Panc1 (cell line): ENCODE results near the gene FRYL. TPM values are rescaled to one million over a fixed set of nuclear protein-coding genes. Genes with fewer than 3 reads are reported as not detected.

Source experiments
- ATAC-seq: fragments of 200-7000 bp; cut with Tn5 transposase; 2 replicates; pipeline ENCODE4 v1.9.1; 2020; ENCODE audit warnings: mild to moderate bottlenecking, moderate library complexity
- BruUV-seq: library from RNA; stranded (reverse); fragments of 400-500 nt; replicated peaks from 2 replicates; lab custom pipeline; 2021; lab: Mats Ljungman, UMichigan
- CTCF ChIA-PET: fragments of 300-600 bp; sonication (Branson Sonifier 250); formaldehyde crosslinking; loops from one replicate; lab custom pipeline; 2022; ENCODE audit warnings: antibody characterized with exemption; lab: Charles Lee
- POLR2A ChIA-PET: fragments of 300-600 bp; sonication (Branson Sonifier 250); formaldehyde crosslinking; loops from one replicate; lab custom pipeline; 2022; ENCODE audit warnings: antibody characterized with exemption; lab: Charles Lee
- DNase-seq: peaks from one replicate; pipeline ENCODE4 v3.0.0-alpha.2; 2010; ENCODE audit warnings: low read depth, low spot score
- H3K27ac ChIP-seq: 2 replicates; pipeline ENCODE4 v1.5.1; 2011; ENCODE audit warnings: mild to moderate bottlenecking, low read length, inconsistent platforms
- H3K27me3 ChIP-seq: fragments of 200-500 bp; sonication (Bioruptor generic); 2 replicates; pipeline ENCODE4 v1.6.0; 2014; ENCODE audit warnings: low read length, inconsistent platforms; ENCODE audit not compliant: control insufficient read depth, insufficient read depth
- H3K36me3 ChIP-seq: fragments of 200-500 bp; sonication (Bioruptor generic); 2 replicates; pipeline ENCODE4 v1.5.1; 2014; ENCODE audit warnings: inconsistent platforms, mild to moderate bottlenecking, low read length, moderate library complexity; ENCODE audit not compliant: control insufficient read depth, insufficient read depth
- H3K4me1 ChIP-seq: 2 replicates; pipeline ENCODE4 v1.5.1; 2011; ENCODE audit warnings: inconsistent platforms, mild to moderate bottlenecking, low read length, moderate library complexity; ENCODE audit not compliant: control insufficient read depth, insufficient read depth
- H3K4me3 ChIP-seq, 2 experiments: 2 replicates each; pipeline ENCODE4 v1.5.1; 2011 to 2012; ENCODE audit warnings: low read depth in 2 of 2, low read length in 2 of 2, mild to moderate bottlenecking in 2 of 2, inconsistent platforms in 1 of 2, moderate library complexity in 1 of 2
- H3K9me3 ChIP-seq: fragments of 200-500 bp; sonication (Bioruptor generic); 2 replicates; pipeline ENCODE4 v1.5.1; 2014; ENCODE audit warnings: low read depth, mild to moderate bottlenecking, inconsistent platforms, low read length, moderate library complexity; ENCODE audit not compliant: control insufficient read depth, insufficient read depth
- POLR2AphosphoS5 ChIP-seq: IDR thresholded peaks from 2 replicates; pipeline ENCODE4 v1.6.1; 2012; ENCODE audit warnings: mild to moderate bottlenecking, low read depth, low read length, moderate library complexity
- REST ChIP-seq, 2 experiments: IDR thresholded peaks; 2 replicates each; pipeline ENCODE4 v1.6.1; 2011 to 2012; ENCODE audit warnings: low read depth in 2 of 2, control low read depth in 1 of 2, low read length in 1 of 2, mild to moderate bottlenecking in 1 of 2, moderate library complexity in 1 of 2; ENCODE audit not compliant: insufficient read depth in 1 of 2
- SIN3A ChIP-seq: IDR thresholded peaks from 2 replicates; pipeline ENCODE4 v1.6.1; 2012; ENCODE audit warnings: low read depth, mild to moderate bottlenecking, low read length, moderate library complexity, borderline replicate concordance; ENCODE audit not compliant: insufficient read depth
- TCF7L2 ChIP-seq: IDR thresholded peaks from 2 replicates; pipeline ENCODE4 v1.6.1; 2011; ENCODE audit warnings: mild to moderate bottlenecking, low read depth, low read length, inconsistent platforms
- in situ Hi-C: cut with HindIII; loops from 2 replicates; pipeline ENCODE4 v1.10.0; 2016; ENCODE audit warnings: low sequenced_read_pairs, low pct_unique_long_range_greater_than_20kb
- intact Hi-C: fragments of 100-400 bp; cut with micrococcal nuclease; formaldehyde crosslinking; loops from one replicate; pipeline ENCODE4 v1.10.0; 2022; ENCODE audit not compliant: unreplicated experiment
- total RNA-seq: library from RNA; stranded (reverse); gene quantifications from one replicate; pipeline ENCODE4 v1.2.1, GENCODE V29; 2021; ENCODE audit not compliant: unreplicated experiment
- TF ChIP-seq, protein P1 (sequence below): fragments of 450-650 bp; IDR thresholded peaks from 2 replicates; pipeline ENCODE4 v1.5.1; 2017; ENCODE audit warnings: mild to moderate bottlenecking

The FRYL gene
- total RNA-seq, 1 experiment from 2014 or later, result 47.5 TPM

DNA sequence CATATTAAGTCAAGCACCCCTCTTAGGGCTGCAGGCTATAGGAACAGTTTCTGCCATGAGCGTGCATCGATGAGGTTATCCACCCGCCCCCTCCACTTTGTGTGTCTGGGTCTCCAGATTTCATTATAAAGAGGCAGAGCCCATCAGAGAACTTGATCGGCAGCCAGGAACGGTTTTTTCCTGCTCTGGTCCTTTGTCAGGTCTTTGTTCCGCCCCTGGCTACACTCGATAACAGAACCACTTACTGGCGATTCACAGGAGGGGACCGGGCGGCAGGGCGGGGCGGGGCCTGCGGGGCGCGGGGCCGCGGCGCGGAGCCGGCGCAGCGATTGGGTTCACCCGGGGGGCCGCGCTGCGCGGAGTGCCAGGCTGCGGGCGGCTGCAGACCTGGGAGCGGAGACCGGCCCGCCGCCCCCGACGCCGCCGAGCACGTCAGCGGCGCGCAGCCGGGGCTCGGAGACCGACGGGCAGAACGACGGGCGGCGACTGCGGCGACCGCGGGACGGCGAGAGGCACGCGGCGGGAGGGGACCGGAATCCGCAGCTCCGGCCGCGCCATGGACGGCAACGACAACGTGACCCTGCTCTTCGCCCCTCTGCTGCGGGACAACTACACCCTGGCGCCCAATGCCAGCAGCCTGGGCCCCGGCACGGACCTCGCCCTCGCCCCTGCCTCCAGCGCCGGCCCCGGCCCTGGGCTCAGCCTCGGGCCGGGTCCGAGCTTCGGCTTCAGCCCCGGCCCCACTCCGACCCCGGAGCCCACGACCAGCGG is 296.9 kb downstream of the FRYL start, which contains the start of gene SLC10A4:
Gene SLC10A4, plus strand, starts transcription at position 338 of the 771 bp plus-strand sequence. Its CDS starts 219 bp downstream, at position 557.
- H3K4me3 ChIP-seq, result peak within 1 kb of the TSS; percentile 31 to 35
- in situ Hi-C loops, result no loop called here
- no peaks in the 10 kb centered on the region for H3K4me1 ChIP-seq
- H3K27me3 ChIP-seq, result no peaks in the 10 kb centered on the region
- no peaks in the 10 kb centered on the region for H3K36me3 ChIP-seq
- intact Hi-C loops, result no loop called here
- ATAC-seq (peak; percentile 83), DNase-seq (no peak)
- no peaks in the 10 kb centered on the region for H3K9me3 ChIP-seq
- no TSS peak for BruUV-seq
- POLR2A ChIA-PET, result interaction anchor here (0.6 kb wide), 1 partner anchor 428 kb away, joined by 8 read pairs; no protein-coding TSS in a partner anchor
- TF ChIP-seq POLR2AphosphoS5, result no peak
- no peak within 1 kb of the TSS for H3K27ac ChIP-seq
- CTCF ChIA-PET, result no interaction called here

DNA sequence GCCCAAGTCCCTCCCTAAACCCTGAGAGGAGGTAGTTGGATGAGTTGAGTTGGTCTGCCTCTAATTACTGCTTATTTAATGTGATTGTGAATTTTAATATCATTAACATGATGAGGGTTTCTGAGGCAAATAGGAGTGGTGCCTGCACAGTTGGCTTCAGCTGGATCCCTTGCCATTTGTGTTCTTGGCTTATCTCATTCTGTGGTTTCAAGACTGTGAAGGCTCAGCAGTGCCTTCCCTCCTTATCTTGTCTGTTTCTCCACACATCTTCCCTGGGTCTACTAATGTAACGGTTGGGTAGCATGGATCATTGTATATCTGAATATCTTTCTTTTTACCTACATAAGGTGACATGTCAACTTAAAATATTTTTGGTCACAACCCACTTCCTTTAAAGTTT is 298.5 kb downstream of the FRYL start:
- POLR2A ChIA-PET, result no interaction called here
- in situ Hi-C loops (no loop called here), intact Hi-C loops (no loop called here)
- no peaks in the 10 kb centered on the region for H3K9me3 ChIP-seq
- ATAC-seq (no peak), DNase-seq (no peak)
- CTCF ChIA-PET, result no interaction called here
- H3K27me3 ChIP-seq, result no peaks in the 10 kb centered on the region
- H3K4me1 ChIP-seq, result no peaks in the 10 kb centered on the region
- BruUV-seq, result no TSS peak
- H3K27ac ChIP-seq, result no peak overlapping the region
- TF ChIP-seq SIN3A, result no peak
- no peak for TF ChIP-seq POLR2AphosphoS5
- TF ChIP-seq REST (IDR thresholded peaks at IDR 0.05; ENCODE audit: insufficient read depth in 1 of 2, low read depth in 2 of 2, low read length in 1 of 2), result no peak
- TF ChIP-seq, protein P1, sequence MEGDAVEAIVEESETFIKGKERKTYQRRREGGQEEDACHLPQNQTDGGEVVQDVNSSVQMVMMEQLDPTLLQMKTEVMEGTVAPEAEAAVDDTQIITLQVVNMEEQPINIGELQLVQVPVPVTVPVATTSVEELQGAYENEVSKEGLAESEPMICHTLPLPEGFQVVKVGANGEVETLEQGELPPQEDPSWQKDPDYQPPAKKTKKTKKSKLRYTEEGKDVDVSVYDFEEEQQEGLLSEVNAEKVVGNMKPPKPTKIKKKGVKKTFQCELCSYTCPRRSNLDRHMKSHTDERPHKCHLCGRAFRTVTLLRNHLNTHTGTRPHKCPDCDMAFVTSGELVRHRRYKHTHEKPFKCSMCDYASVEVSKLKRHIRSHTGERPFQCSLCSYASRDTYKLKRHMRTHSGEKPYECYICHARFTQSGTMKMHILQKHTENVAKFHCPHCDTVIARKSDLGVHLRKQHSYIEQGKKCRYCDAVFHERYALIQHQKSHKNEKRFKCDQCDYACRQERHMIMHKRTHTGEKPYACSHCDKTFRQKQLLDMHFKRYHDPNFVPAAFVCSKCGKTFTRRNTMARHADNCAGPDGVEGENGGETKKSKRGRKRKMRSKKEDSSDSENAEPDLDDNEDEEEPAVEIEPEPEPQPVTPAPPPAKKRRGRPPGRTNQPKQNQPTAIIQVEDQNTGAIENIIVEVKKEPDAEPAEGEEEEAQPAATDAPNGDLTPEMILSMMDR, result no peak
- TF ChIP-seq TCF7L2, result no peak
- H3K4me3 ChIP-seq, result no peak overlapping the region
- no peaks in the 10 kb centered on the region for H3K36me3 ChIP-seq

DNA sequence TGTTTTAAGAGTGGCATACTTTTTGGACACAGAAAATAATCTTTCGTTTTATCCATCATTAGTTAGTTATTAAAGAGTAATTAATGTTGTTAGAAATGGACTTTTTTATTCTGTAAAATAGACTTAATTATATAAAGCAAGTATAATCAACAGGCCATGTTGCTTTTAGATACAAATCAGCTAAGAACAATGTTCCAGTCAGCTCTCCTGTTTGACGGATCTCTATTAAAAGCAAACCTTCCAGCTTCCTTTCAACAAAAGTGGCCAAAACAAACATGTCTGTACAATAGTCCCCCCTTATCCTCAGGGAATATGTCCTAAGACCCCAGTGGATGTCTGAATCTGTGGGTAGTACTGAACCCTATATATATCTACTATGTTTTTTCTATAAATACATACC is 301.8 kb downstream of the FRYL start:
- ATAC-seq (no peak), DNase-seq (no peak)
- Histone ChIP-seq H3K9me3 (no peaks in the 10 kb centered on the region), H3K27ac (no peak overlapping the region), H3K27me3 (no peaks in the 10 kb centered on the region), H3K4me1 (no peaks in the 10 kb centered on the region), H3K36me3 (no peaks in the 10 kb centered on the region), H3K4me3 (no peak overlapping the region)
- in situ Hi-C loops, result no loop called here
- TF ChIP-seq REST (IDR thresholded peaks at IDR 0.05; ENCODE audit: insufficient read depth in 1 of 2, low read depth in 2 of 2, low read length in 1 of 2) (no peak), POLR2AphosphoS5 (no peak), SIN3A (no peak), TCF7L2 (no peak)
- TF ChIP-seq, protein P1, result no peak
- POLR2A ChIA-PET, result no interaction called here
- no TSS peak for BruUV-seq
- CTCF ChIA-PET, result no interaction called here
- intact Hi-C loops, result no loop called here
